Nephron progenitor cell (in vitro differentiated cells): ENCODE data around the gene GFOD2.
A peak's percentile ranks its signal among the peaks of the same experiment; 100 is the strongest.

ENCODE experiments used
- DNase-seq: peaks from one replicate; pipeline ENCODE4 v3.0.0; 2021
- H3K27ac Mint-ChIP-seq: 2 replicates; pipeline ENCODE4 v1.8.0; 2021; ENCODE audit warnings: mild to moderate bottlenecking, moderate library complexity, mixed read lengths
- H3K27me3 Mint-ChIP-seq: 2 replicates; pipeline ENCODE4 v1.8.0; 2021; ENCODE audit warnings: mild to moderate bottlenecking, low read depth, mixed read lengths; ENCODE audit not compliant: poor library complexity
- H3K36me3 Mint-ChIP-seq: 2 replicates; pipeline ENCODE4 v1.8.0; 2021; ENCODE audit warnings: low read depth, mixed read lengths
- H3K4me1 Mint-ChIP-seq: 2 replicates; pipeline ENCODE4 v1.8.0; 2021; ENCODE audit warnings: mixed read lengths
- H3K4me3 Mint-ChIP-seq: 2 replicates; pipeline ENCODE4 v1.8.0; 2021; ENCODE audit warnings: mild to moderate bottlenecking, moderate library complexity, mixed read lengths
- H3K9me3 Mint-ChIP-seq: 2 replicates; pipeline ENCODE4 v1.8.0; 2021; ENCODE audit warnings: mild to moderate bottlenecking, moderate library complexity, mixed read lengths
- CTCF ChIP-seq: fragments of 200-600 bp; sonication (generic); IDR thresholded peaks from 2 replicates; pipeline ENCODE4 v1.5.0; 2021; ENCODE audit warnings: antibody characterized with exemption

The GFOD2 gene

GRCh38 chr16:67675999-67676398 lies 43.1 kb downstream of the GFOD2 start:
- Mint-ChIP-seq H3K9me3 (no peaks in the 10 kb centered on the region), H3K36me3 (peaks cover 8% of the 10 kb centered on the region), H3K27ac (no peak overlapping the region), H3K4me1 (peaks cover 12% of the 10 kb centered on the region), H3K27me3 (no peaks in the 10 kb centered on the region), H3K4me3 (no peak overlapping the region)
- DNase-seq: no peak
- TF ChIP-seq CTCF: no peak

DNA sequence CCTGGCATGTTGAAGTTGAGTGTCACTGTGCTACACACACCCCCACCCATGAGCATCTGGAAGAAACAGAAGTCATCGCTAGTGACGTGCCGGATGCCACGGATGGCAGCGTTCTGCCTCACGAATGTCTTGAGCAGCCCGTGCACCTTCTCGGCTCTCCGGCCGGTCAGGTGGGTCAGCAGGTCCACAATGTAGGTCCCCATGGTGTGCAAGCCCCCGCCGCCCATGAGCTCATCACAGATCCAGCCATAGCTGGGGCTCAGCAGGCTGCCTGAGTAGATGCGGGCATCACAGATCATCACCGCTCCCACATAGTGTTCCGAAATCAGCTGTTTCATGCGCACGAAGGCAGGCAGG lies 43.6 kb downstream of the GFOD2 start:
- DNase-seq: no peak

DNA sequence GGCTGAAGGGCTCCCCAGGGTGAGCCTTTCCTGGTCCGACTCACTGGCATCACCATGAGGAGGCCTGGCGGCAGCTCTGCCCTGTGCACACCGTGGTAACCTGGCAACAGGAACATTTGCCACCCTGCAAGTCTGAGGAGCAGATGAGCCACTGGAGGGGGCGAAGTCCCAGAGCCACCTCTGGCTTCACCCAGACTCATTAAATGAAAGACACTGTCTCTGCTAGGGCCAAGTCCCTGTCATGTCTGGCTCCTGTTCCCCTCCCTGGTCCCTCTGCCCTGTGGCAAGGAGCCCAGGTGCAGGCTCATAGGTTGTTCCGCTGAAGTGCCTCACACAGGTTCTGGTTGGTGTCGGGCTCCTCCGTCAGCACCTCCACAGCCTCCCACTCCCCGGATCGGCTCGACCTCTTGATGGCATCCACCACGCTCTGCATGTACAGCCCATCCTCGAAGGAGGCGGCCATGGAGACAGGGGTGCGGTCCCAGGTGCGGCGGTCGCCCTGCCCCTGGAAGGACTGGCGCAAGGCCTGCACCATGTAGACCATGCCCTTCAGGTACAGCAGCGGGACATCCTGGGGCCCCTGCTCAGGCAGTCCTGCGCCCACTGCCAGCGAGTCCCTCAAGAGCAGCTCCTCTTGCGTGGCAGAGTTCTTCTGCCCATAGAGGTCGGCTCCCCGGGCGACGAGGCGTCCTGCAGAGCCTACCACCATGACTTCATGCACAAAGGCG lies 44.1 kb downstream of the GFOD2 start:
- no peak for DNase-seq
- Mint-ChIP-seq H3K27ac (peak overlapping the region; percentile 68), H3K27me3 (no peaks in the 10 kb centered on the region), H3K4me3 (no peak overlapping the region), H3K9me3 (no peaks in the 10 kb centered on the region), H3K4me1 (peaks cover 12% of the 10 kb centered on the region), H3K36me3 (peaks cover 2% of the 10 kb centered on the region)
- no peak for TF ChIP-seq CTCF

More for the DNA sequence above, 43.6 kb downstream of the GFOD2 start:
- Mint-ChIP-seq H3K27me3 (no peaks in the 10 kb centered on the region), H3K4me3 (no peak overlapping the region), H3K27ac (no peak overlapping the region), H3K9me3 (no peaks in the 10 kb centered on the region), H3K4me1 (peaks cover 12% of the 10 kb centered on the region), H3K36me3 (peaks cover 7% of the 10 kb centered on the region)
- TF ChIP-seq CTCF: no peak

- peak overlapping the region; percentile 68 for H3K27ac Mint-ChIP-seq
- H3K9me3 Mint-ChIP-seq: no peaks in the 10 kb centered on the region
- no peak for DNase-seq
- H3K36me3 Mint-ChIP-seq: no peaks in the 10 kb centered on the region
- no peak overlapping the region for H3K4me3 Mint-ChIP-seq
- H3K4me1 Mint-ChIP-seq: peaks cover 12% of the 10 kb centered on the region
- no peak for TF ChIP-seq CTCF
- H3K27me3 Mint-ChIP-seq: no peaks in the 10 kb centered on the region
Measured at GRCh38 chr16:67673712-67674580, 45.2 kb downstream of the GFOD2 start.

- Mint-ChIP-seq H3K4me1 (peaks cover 6% of the 10 kb centered on the region), H3K27ac (peak overlapping the region; percentile 31), H3K27me3 (no peaks in the 10 kb centered on the region), H3K9me3 (no peaks in the 10 kb centered on the region), H3K4me3 (no peak overlapping the region), H3K36me3 (no peaks in the 10 kb centered on the region)
- TF ChIP-seq CTCF: peak; percentile 68
- DNase-seq: peak; percentile 73
Measured at GRCh38 chr16:67672739-67673662, 46.1 kb downstream of the GFOD2 start.
